ENCODE data around the gene GNPTG. TPM values are rescaled to one million over a fixed set of nuclear protein-coding genes. Genes with fewer than 3 reads are reported as not detected.

Gene GNPTG
- total and polyA plus RNA-seq, 2 of the 8 experiments (the other 6 are each of a cell fraction or from before 2014, with no cell fraction given), result 26.2 to 51.2 TPM

- H3K9ac ChIP-seq (replicated peaks in 1 of 4; ENCODE audit: extremely low read depth in 1 of 4, low read depth in 3 of 4, low read length in 3 of 4), result 0 out of 7 replicates have a peak overlapping the region, but pooled peaks of 1 of the 4 experiments have one; percentile 37
- H3K27ac ChIP-seq (ENCODE audit: low read depth, low read length), result no peak overlapping the region
- 0 out of 8 replicates have a peak overlapping the region, but pooled peaks of 1 of the 4 experiments have one; percentile 72 for H3K4me3 ChIP-seq (ENCODE audit: extremely low read depth in 1 of 4, insufficient read depth in 2 of 4, low read depth in 3 of 4, low read length in 4 of 4)
- H3K4me1 ChIP-seq (replicated peaks in 1 of 4; ENCODE audit: control insufficient read depth in 3 of 4, insufficient read depth in 4 of 4, low read length in 3 of 4), result peaks cover 0 to 16% (median 10%) of the 10 kb centered on the region in 4 experiments; a peak in 5 of 7 replicates
- no peaks in the 10 kb centered on the region for H3K9me3 ChIP-seq (ENCODE audit: insufficient read depth in 2 of 2, low read depth in 1 of 2, low read length in 1 of 2)
- no peak overlapping the region for H2BK12ac ChIP-seq (ENCODE audit: low read depth, low read length)
- H4K20me1 ChIP-seq (replicated peaks in 1 of 2; ENCODE audit: control insufficient read depth in 1 of 2, insufficient read depth in 2 of 2, low read length in 2 of 2), result peaks cover 3 to 23% of the 10 kb centered on the region in 2 experiments
- no peak overlapping the region for H2AFZ ChIP-seq (ENCODE audit: low read length)
- FAIRE-seq (no peak), DNase-seq (ENCODE audit: low read depth in 1 of 2, low spot score in 2 of 2) (no peak)
- no peak overlapping the region for H3K4ac ChIP-seq (replicated peaks; ENCODE audit: insufficient read length, low read depth, low read length)
- peaks cover 9% of the 10 kb centered on the region for H3K79me1 ChIP-seq (ENCODE audit: low read depth, low read length)
- H3K14ac ChIP-seq (ENCODE audit: insufficient read length), result no peak overlapping the region
- H4K5ac ChIP-seq (ENCODE audit: insufficient read length, low read depth, low read length), result no peak overlapping the region
- peaks cover 0 to 6% (median 0%) of the 10 kb centered on the region in 4 experiments; a peak in 1 of 8 replicates for H3K36me3 ChIP-seq (ENCODE audit: control insufficient read depth in 2 of 4, insufficient read depth in 4 of 4, low read length in 3 of 4)
- TF ChIP-seq HDAC6 (IDR thresholded peaks at IDR 0.05; ENCODE audit: low read depth, low read length), result no peak
- no peak for TF ChIP-seq RNF2 (IDR thresholded peaks at IDR 0.05; ENCODE audit: borderline replicate concordance, low read depth, low read length, missing control alignments, poor library complexity, severe bottlenecking)
- no peak for TF ChIP-seq TCF12 (IDR thresholded peaks at IDR 0.05; ENCODE audit: low read depth, low read length)
- TF ChIP-seq CTBP2 (IDR thresholded peaks at IDR 0.05; ENCODE audit: borderline replicate concordance, insufficient read depth, insufficient read length, low read length), result no peak
- no peak for TF ChIP-seq GTF2F1 (IDR thresholded peaks at IDR 0.05; ENCODE audit: borderline replicate concordance, low read depth, low read length)
- TF ChIP-seq, protein P1, sequence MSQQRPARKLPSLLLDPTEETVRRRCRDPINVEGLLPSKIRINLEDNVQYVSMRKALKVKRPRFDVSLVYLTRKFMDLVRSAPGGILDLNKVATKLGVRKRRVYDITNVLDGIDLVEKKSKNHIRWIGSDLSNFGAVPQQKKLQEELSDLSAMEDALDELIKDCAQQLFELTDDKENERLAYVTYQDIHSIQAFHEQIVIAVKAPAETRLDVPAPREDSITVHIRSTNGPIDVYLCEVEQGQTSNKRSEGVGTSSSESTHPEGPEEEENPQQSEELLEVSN (IDR thresholded peaks at IDR 0.05), result no peak
- no peak for TF ChIP-seq GABPA (IDR thresholded peaks at IDR 0.05; ENCODE audit: borderline replicate concordance, insufficient read depth, low read length)
- no peak for TF ChIP-seq SAP30 (IDR thresholded peaks at IDR 0.05; ENCODE audit: insufficient read depth, insufficient replicate concordance, low read length)
- H2BK120ac ChIP-seq (replicated peaks; ENCODE audit: low read depth, low read length), result no peak overlapping the region
- H4K8ac ChIP-seq (ENCODE audit: extremely low read depth, insufficient read depth, low read length), result no peak overlapping the region; the same call in 1 of the 2 replicates
- ChIA-PET POLR2A (ENCODE audit: partially characterized antibody) (interaction anchor here (1.1 to 4.8 kb wide), 7 partner anchors 12 to 116 kb away, joined by 3 to 44 read pairs (median 5); partner anchors contain the start of genes BAIAP3 and TELO2), CTCF (ENCODE audit: partially characterized antibody) (interaction anchor here (0.5 to 6.8 kb wide), 8 partner anchors 9 to 346 kb away, joined by 3 to 59 read pairs (median 3); no protein-coding TSS in a partner anchor)
- no peak overlapping the region for H2BK5ac ChIP-seq (ENCODE audit: low read depth, low read length)
- no peak overlapping the region for H2BK20ac ChIP-seq (ENCODE audit: low read length)
- H3K23me2 ChIP-seq (ENCODE audit: low read depth, low read length), result peaks cover 12% of the 10 kb centered on the region
- no peaks in the 10 kb centered on the region for H3K27me3 ChIP-seq (replicated peaks in 1 of 4; ENCODE audit: control insufficient read depth in 3 of 4, extremely low read depth in 1 of 4, insufficient read depth in 3 of 4, low read length in 3 of 4)
- H2BK15ac ChIP-seq (ENCODE audit: low read length), result peak overlapping the region; percentile 61; the same call in 1 of the 2 replicates
- no peak overlapping the region for H2AK5ac ChIP-seq (ENCODE audit: low read depth, low read length)
- no peak overlapping the region for H3K18ac ChIP-seq (ENCODE audit: extremely low read depth, low read length)
- H4K91ac ChIP-seq (replicated peaks; ENCODE audit: insufficient read length, low read length), result no peak overlapping the region
- peak overlapping the region; percentile 69 for H3K56ac ChIP-seq (replicated peaks; ENCODE audit: insufficient read length, low read depth, low read length)
- H3K4me2 ChIP-seq (ENCODE audit: insufficient read depth in 1 of 2, low read depth in 2 of 2, low read length in 2 of 2), result peak overlapping the region in 1 of 2 experiments; percentile 95; a peak in 3 of 4 replicates
- peaks cover 4 to 19% of the 10 kb centered on the region in 2 experiments; a peak in 2 of 4 replicates for H3K79me2 ChIP-seq (ENCODE audit: control insufficient read depth in 1 of 2, insufficient read depth in 2 of 2, low read length in 2 of 2)
- 88% methylated on average over 7 of the region's 10 CpGs; no CpG with 5 or more reads in 1 of the 2 experiments for WGBS, 2 experiments (ENCODE audit: extremely low coverage in 1 of 2, insufficient coverage in 1 of 2, insufficient read length in 1 of 2, insufficient replicate concordance in 2 of 2, low coverage in 1 of 2, low lambda C conversion rate in 2 of 2, missing lambda C conversion rate in 1 of 2)
- no peak overlapping the region for H3K23ac ChIP-seq (ENCODE audit: insufficient read length)
Measured at GRCh38 chr16:1377406-1378010, 25.8 kb downstream of the GNPTG start.
